ENCODE results near the gene MIPOL1. TPM values are rescaled to one million over a fixed set of nuclear protein-coding genes. Genes with fewer than 3 reads are reported as not detected.

MIPOL1 gene
- total and polyA plus RNA-seq, 2 of the 4 experiments (the other 2 are of a cell fraction) = 2.7 to 5.9 TPM

GRCh38 chr14:37457334-37457733, 259.6 kb downstream of the MIPOL1 start:
- TF ChIP-seq CEBPB (IDR thresholded peaks at IDR 0.05; ENCODE audit: low read depth, low read length) (no peak), MXI1 (IDR thresholded peaks at IDR 0.05; ENCODE audit: borderline replicate concordance, low read depth, low read length) (no peak), MAFK (IDR thresholded peaks at IDR 0.05; ENCODE audit: low read depth, low read length) (no peak), RFX5 (IDR thresholded peaks at IDR 0.05; ENCODE audit: low read depth, low read length) (no peak), POLR2A (IDR thresholded peaks at IDR 0.05; ENCODE audit: low read depth, low read length) (no peak), RCOR1 (IDR thresholded peaks at IDR 0.05; ENCODE audit: insufficient replicate concordance, low read length) (no peak), SMC3 (IDR thresholded peaks at IDR 0.05; ENCODE audit: low read depth, low read length) (no peak), MAZ (IDR thresholded peaks at IDR 0.05; ENCODE audit: borderline replicate concordance, low read depth, low read length) (no peak), ELK1 (IDR thresholded peaks at IDR 0.05; ENCODE audit: borderline replicate concordance, low read depth, low read length) (no peak), FOS (IDR thresholded peaks at IDR 0.05; ENCODE audit: low read depth, low read length) (no peak), RAD21 (IDR thresholded peaks at IDR 0.05; ENCODE audit: low read length) (no peak), NFE2L2 (IDR thresholded peaks at IDR 0.05; ENCODE audit: low read depth, low read length) (no peak), BHLHE40 (IDR thresholded peaks at IDR 0.05; ENCODE audit: low read depth, low read length) (no peak), CHD1 (IDR thresholded peaks at IDR 0.05; ENCODE audit: low read depth, low read length) (no peak)
- TF ChIP-seq, protein P1, sequence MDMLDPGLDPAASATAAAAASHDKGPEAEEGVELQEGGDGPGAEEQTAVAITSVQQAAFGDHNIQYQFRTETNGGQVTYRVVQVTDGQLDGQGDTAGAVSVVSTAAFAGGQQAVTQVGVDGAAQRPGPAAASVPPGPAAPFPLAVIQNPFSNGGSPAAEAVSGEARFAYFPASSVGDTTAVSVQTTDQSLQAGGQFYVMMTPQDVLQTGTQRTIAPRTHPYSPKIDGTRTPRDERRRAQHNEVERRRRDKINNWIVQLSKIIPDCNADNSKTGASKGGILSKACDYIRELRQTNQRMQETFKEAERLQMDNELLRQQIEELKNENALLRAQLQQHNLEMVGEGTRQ (IDR thresholded peaks at IDR 0.05; ENCODE audit: low read depth, low read length) = no peak
- TF ChIP-seq, protein P2, sequence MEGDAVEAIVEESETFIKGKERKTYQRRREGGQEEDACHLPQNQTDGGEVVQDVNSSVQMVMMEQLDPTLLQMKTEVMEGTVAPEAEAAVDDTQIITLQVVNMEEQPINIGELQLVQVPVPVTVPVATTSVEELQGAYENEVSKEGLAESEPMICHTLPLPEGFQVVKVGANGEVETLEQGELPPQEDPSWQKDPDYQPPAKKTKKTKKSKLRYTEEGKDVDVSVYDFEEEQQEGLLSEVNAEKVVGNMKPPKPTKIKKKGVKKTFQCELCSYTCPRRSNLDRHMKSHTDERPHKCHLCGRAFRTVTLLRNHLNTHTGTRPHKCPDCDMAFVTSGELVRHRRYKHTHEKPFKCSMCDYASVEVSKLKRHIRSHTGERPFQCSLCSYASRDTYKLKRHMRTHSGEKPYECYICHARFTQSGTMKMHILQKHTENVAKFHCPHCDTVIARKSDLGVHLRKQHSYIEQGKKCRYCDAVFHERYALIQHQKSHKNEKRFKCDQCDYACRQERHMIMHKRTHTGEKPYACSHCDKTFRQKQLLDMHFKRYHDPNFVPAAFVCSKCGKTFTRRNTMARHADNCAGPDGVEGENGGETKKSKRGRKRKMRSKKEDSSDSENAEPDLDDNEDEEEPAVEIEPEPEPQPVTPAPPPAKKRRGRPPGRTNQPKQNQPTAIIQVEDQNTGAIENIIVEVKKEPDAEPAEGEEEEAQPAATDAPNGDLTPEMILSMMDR (conservative IDR thresholded peaks at IDR 0.05; ENCODE audit: low read depth, low read length) = no peak
- no peak overlapping the region for H2BK5ac ChIP-seq (ENCODE audit: low read depth, low read length, poor library complexity, severe bottlenecking)
- intact Hi-C loops (cut with micrococcal nuclease) (loop anchor here (10.0 kb wide), 1 partner anchor 57 kb away; no protein-coding TSS in a partner anchor), dilution Hi-C loops (cut with HindIII; ENCODE audit: low sequenced_read_pairs, unreplicated experiment) (no loop called here), in situ Hi-C loops (cut with MboI; ENCODE audit: low sequenced_read_pairs) (no loop called here)
- H3K79me1 ChIP-seq (ENCODE audit: low read depth in 1 of 2, low read length in 2 of 2) = no peaks in the 10 kb centered on the region
- no peaks in the 10 kb centered on the region for H3K36me3 ChIP-seq (ENCODE audit: control insufficient read depth, insufficient read depth, low read length)
- H4K20me1 ChIP-seq (ENCODE audit: insufficient read depth, low read length) = no peaks in the 10 kb centered on the region
- CTCF ChIA-PET = no interaction called here
- no peaks in the 10 kb centered on the region for H3K4me1 ChIP-seq (ENCODE audit: control insufficient read depth, insufficient read depth, low read length)
- H4K8ac ChIP-seq (ENCODE audit: low read depth in 2 of 2, low read length in 2 of 2) = no peak overlapping the region
- H3K14ac ChIP-seq (replicated peaks; ENCODE audit: low read depth, low read length) = no peak overlapping the region
- no peak overlapping the region for H3K23ac ChIP-seq (ENCODE audit: low read depth, low read length)
- H2BK120ac ChIP-seq (ENCODE audit: low read depth, low read length) = no peak overlapping the region
- no peak for ATAC-seq (ENCODE audit: low read depth)
- no peak overlapping the region for H2BK20ac ChIP-seq (ENCODE audit: low read depth, low read length)
- no peaks in the 10 kb centered on the region for H3K9me1 ChIP-seq (ENCODE audit: insufficient read depth, low read length)
- H3K9ac ChIP-seq (ENCODE audit: low read depth, low read length) = no peak overlapping the region
- no peak overlapping the region for H3K4me2 ChIP-seq (ENCODE audit: low read depth, low read length)
- POLR2A ChIA-PET (ENCODE audit: unreplicated experiment) = no interaction called here
- no peak overlapping the region for H3K18ac ChIP-seq (ENCODE audit: low read depth, low read length)
- no peak overlapping the region for H2AK5ac ChIP-seq (ENCODE audit: low read depth, low read length)
- H4K5ac ChIP-seq (ENCODE audit: low read depth, low read length) = no peak overlapping the region
- H2BK15ac ChIP-seq (ENCODE audit: low read depth, low read length) = no peak overlapping the region
- H3K4me3 ChIP-seq (ENCODE audit: insufficient read depth, low read depth, low read length) = no peak overlapping the region
- no peak overlapping the region for H4K91ac ChIP-seq (ENCODE audit: insufficient read depth, low read depth, low read length)
- no TSS peak for BruUV-seq (replicated peaks)
- H2AFZ ChIP-seq (replicated peaks; ENCODE audit: low read length, poor library complexity) = no peak overlapping the region
- DNase-seq = no peak
- H3K27me3 ChIP-seq (ENCODE audit: control insufficient read depth, insufficient read depth, low read length) = no peaks in the 10 kb centered on the region
- H3K27ac ChIP-seq (ENCODE audit: insufficient read depth, low read length) = no peak overlapping the region
- H2AK9ac ChIP-seq (replicated peaks; ENCODE audit: low read depth, low read length, poor library complexity) = no peak overlapping the region
- H3K4ac ChIP-seq (ENCODE audit: low read depth, low read length) = no peak overlapping the region
- peaks cover 2% of the 10 kb centered on the region; the same call in 1 of the 2 replicates for H3K9me3 ChIP-seq (ENCODE audit: control insufficient read depth, insufficient read depth, low read length)
- H3K56ac ChIP-seq (ENCODE audit: extremely low read depth, insufficient read depth, low read length) = no peak overlapping the region
